K562 (cell line): Measurements from ENCODE around the gene USP27X. TPM values are rescaled to one million over a fixed set of nuclear protein-coding genes. Genes with fewer than 3 reads are reported as not detected.

Experiments
- ZBTB40 ChIP-seq, 2 experiments: fragments of 450-650 bp in 1 of 2; sonication (generic) in 1 of 2; formaldehyde crosslinking in 1 of 2; IDR thresholded peaks; 2 replicates each; pipeline versions ENCODE4 v1.7.1 to v1.9.0; 2016 to 2022; ENCODE audit warnings: inconsistent platforms in 1 of 2, mild to moderate bottlenecking in 1 of 2, missing genetic modification reagents in 1 of 2
- polyA plus RNA-seq, 8 experiments: library from polyadenylated mRNA; depleted of rRNA in 4 of 8; stranded (reverse) in 5 of 8; unstranded in 3 of 8; fragments of >200 nt; fragmentation: Nextera tagmentation in 2 of 8; fragmentation: Illumina TruSeq in 1 of 8; extraction: Ambion mirVana in 2 of 8; extraction: Trizol in 1 of 8; gene quantifications; 2 replicates each; pipeline versions ENCODE4 v1.2.1 to v1.2.3, GENCODE V29; 2011 to 2014; ENCODE audit warnings: inconsistent platforms in 1 of 8, missing spikeins in 1 of 8
- total RNA-seq, 7 experiments: library from RNA; depleted of rRNA in 6 of 7; stranded (reverse); fragments of >200 nt in 6 of 7; fragmentation: Illumina TruSeq in 2 of 7; extraction: Trizol in 2 of 7; gene quantifications; 2 replicates each; pipeline versions ENCODE4 v1.2.1 to v1.2.3, GENCODE V29; 2011 to 2021; ENCODE audit warnings: low replicate concordance in 1 of 7

USP27X gene
- total and polyA plus RNA-seq, 9 of the 15 experiments (the other 6 are each of a cell fraction or from before 2014, with no cell fraction given): 0.15 to 4.7 (median 1.6) TPM

- TF ChIP-seq ZBTB40 (IDR thresholded peaks at IDR 0.05): peak; percentile 84
- no peak for TF ChIP-seq ZBTB40 (CRISPR knock-in tag; IDR thresholded peaks at IDR 0.05)
Observed at GRCh38 chrX:49842621-49843020, 36.7 kb upstream of the USP27X start (continued).
